ENCODE data around the gene NT5DC1. TPM values are rescaled to one million over a fixed set of nuclear protein-coding genes. Genes with fewer than 3 reads are reported as not detected.

NT5DC1 gene
- total RNA-seq, 4 donors from 2014 or later, result 4.2 to 23.5 (median 7.0) TPM

Other genes starting within 250 kb of the NT5DC1 start
- gene FRK, start 40.0 kb upstream of the NT5DC1 start, total RNA-seq, result 1 to 10 TPM in 2 of 4 donors, under 1 TPM in 2; 0.78 to 1.3 (median 0.97) TPM
- gene COL10A1, start 25.3 kb downstream of the NT5DC1 start, total RNA-seq, result under 1 TPM in 2 of 4 donors, not detected in 2; 0.22 to 0.42 TPM
- gene TSPYL4, start 153.2 kb downstream of the NT5DC1 start, total RNA-seq, result 10 to 100 TPM; 14.4 to 26.7 (median 20.9) TPM
- gene TSPYL1, start 179.1 kb downstream of the NT5DC1 start, total RNA-seq, result 10 to 100 TPM; 39.8 to 53.6 (median 43.3) TPM

All from tibial nerve (tissue), 4 donors.